Mesodermal cell (in vitro differentiated cells): ENCODE data around the gene SLC8A1.

Experiments used
- H3K27ac ChIP-seq: 2 replicates; pipeline ENCODE4 v1.7.0; 2013; ENCODE audit warnings: mild to moderate bottlenecking, low read depth, low read length, moderate library complexity; ENCODE audit not compliant: severe bottlenecking
- H3K36me3 ChIP-seq: 2 replicates; pipeline ENCODE4 v1.7.1; 2013; ENCODE audit warnings: mild to moderate bottlenecking, low read length, moderate library complexity; ENCODE audit not compliant: control insufficient read depth, insufficient read depth
- H3K4me1 ChIP-seq: one replicate; pipeline ENCODE4 v1.7.1; 2013; ENCODE audit warnings: mild to moderate bottlenecking, low read length; ENCODE audit not compliant: insufficient read depth, control insufficient read depth, poor library complexity, severe bottlenecking
- H3K4me3 ChIP-seq: 2 replicates; pipeline ENCODE4 v1.7.0; 2013; ENCODE audit warnings: low read length, control low read depth, mild to moderate bottlenecking; ENCODE audit not compliant: insufficient read depth, poor library complexity, severe bottlenecking; ENCODE audit errors: extremely low read depth
- H3K9me3 ChIP-seq: 2 replicates; pipeline ENCODE4 v1.7.1; 2013; ENCODE audit warnings: mild to moderate bottlenecking, low read length, moderate library complexity; ENCODE audit not compliant: control insufficient read depth
- WGBS, 2 experiments: methylation state at CpG; one replicate each; pipeline ENCODE4 v1.1.5; 2013; ENCODE audit warnings: missing lambda C conversion rate in 2 of 2; ENCODE audit not compliant: insufficient coverage in 2 of 2; 5-methylcytosine and 5-hydroxymethylcytosine counted together

Gene SLC8A1

GRCh38 chr2:40339026-40339425 is 112.9 kb downstream of the SLC8A1 start:
- Histone ChIP-seq H3K27ac (no peak overlapping the region), H3K4me3 (no peak overlapping the region), H3K9me3 (no peaks in the 10 kb centered on the region), H3K36me3 (no peaks in the 10 kb centered on the region), H3K4me1 (no peaks in the 10 kb centered on the region)
- WGBS, 2 experiments, result no CpG with 5 or more reads among the region's 3 CpGs

DNA sequence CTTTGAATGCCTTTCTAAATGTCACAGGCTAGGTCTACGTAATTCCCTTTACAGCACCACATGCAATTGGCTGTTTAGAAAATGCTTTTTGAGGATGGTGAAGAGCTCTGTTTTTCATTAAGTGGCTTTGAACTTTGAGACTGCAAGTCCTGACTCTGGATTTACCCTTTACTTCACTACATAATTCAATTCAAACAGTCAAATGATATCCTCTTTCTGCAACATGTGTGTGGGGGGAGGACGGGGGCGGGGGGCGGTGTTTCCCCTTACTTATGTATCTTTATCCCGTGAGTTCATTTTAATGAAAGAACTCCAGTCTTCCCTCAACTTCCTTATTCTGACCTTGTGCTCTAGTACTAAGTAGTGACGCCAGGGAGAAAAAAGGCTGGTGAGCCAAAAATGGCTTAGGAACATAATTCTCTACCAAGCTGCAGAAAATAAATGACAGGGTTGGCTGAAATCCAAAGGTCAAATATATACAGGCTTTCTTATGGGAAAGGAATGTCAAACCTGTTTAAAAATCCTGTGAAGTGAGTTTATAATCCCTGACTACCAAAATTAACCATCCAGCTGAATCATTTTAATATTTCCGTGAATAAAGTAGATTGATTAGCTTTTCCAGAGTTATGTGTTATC is 119.6 kb downstream of the SLC8A1 start:
- WGBS, 2 experiments, result 100% methylated on average over 1 of the region's 7 CpGs; no CpG with 5 or more reads in 1 of the 2 experiments
- Histone ChIP-seq H3K4me1 (no peaks in the 10 kb centered on the region), H3K9me3 (no peaks in the 10 kb centered on the region), H3K36me3 (no peaks in the 10 kb centered on the region), H3K4me3 (no peak overlapping the region), H3K27ac (no peak overlapping the region)

GRCh38 chr2:40330096-40330495 is 121.8 kb downstream of the SLC8A1 start:
- Histone ChIP-seq H3K4me1 (no peaks in the 10 kb centered on the region), H3K4me3 (no peak overlapping the region), H3K9me3 (no peaks in the 10 kb centered on the region), H3K27ac (no peak overlapping the region), H3K36me3 (no peaks in the 10 kb centered on the region)
- WGBS, 2 experiments, result no CpG with 5 or more reads among the region's 3 CpGs

DNA sequence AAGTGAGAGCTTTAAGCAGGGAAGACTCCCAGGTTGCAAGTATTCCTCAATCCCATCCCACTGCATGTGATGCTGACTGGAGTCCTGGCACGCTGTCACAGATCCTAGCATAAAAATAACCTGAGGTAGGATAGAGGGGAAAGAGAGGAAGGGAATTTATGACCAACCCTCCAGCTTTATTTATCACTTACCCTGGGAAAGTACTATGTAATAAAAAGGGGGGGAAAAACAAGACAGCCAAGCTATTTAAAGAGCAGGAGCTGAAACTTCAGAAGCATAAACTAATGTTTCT is 122.2 kb downstream of the SLC8A1 start:
- Histone ChIP-seq H3K4me3 (no peak overlapping the region), H3K9me3 (no peaks in the 10 kb centered on the region), H3K36me3 (no peaks in the 10 kb centered on the region), H3K4me1 (no peaks in the 10 kb centered on the region), H3K27ac (no peak overlapping the region)
- WGBS, 2 experiments, result no CpG with 5 or more reads among the region's 1 CpG

DNA sequence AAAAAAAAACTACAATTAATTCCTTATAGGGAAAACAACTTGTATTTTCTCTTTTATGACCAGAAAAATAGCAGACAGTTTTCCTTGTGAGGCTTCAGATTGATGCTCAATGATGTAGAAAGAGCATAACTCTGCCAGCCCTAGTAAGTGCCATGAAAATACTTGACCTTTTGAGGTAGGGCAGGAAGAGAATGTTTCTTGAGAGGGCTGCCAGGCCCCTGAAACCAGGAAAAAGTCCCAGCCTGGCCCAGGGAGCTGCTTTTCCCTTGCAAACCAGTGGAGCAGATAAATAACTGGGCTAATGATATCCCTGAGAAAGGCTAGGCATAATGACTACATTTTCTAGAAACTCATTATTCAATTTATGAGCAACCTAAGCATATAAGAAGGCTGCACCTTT is 126.8 kb downstream of the SLC8A1 start:
- no peaks in the 10 kb centered on the region for H3K36me3 ChIP-seq
- no peak overlapping the region for H3K4me3 ChIP-seq
- no peaks in the 10 kb centered on the region for H3K9me3 ChIP-seq
- no peaks in the 10 kb centered on the region for H3K4me1 ChIP-seq
- H3K27ac ChIP-seq, result no peak overlapping the region

DNA sequence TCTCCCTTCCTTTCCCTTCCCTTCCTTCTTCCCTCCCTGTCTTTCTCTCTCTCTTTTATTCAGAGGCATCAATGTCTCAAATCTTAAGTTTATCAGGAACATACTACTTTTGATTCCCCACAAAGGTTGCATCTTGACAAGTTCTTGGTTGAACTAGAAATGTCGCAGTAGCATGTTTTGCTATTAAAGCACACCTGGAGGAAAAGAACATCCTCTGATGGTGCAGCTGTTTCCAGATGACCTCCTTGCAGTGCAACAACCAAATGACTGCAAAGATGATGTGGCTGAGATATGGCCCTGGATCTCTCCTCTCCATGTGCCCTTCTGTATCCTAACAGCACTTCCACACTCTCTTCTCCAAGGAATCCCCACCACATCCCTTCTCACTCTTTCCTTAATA is 127.2 kb downstream of the SLC8A1 start:
- Histone ChIP-seq H3K36me3 (no peaks in the 10 kb centered on the region), H3K4me1 (no peaks in the 10 kb centered on the region), H3K9me3 (no peaks in the 10 kb centered on the region), H3K4me3 (no peak overlapping the region), H3K27ac (no peak overlapping the region)
- WGBS, 2 experiments, result 83 to 100% methylated on average over 1 of the region's 1 CpG

DNA sequence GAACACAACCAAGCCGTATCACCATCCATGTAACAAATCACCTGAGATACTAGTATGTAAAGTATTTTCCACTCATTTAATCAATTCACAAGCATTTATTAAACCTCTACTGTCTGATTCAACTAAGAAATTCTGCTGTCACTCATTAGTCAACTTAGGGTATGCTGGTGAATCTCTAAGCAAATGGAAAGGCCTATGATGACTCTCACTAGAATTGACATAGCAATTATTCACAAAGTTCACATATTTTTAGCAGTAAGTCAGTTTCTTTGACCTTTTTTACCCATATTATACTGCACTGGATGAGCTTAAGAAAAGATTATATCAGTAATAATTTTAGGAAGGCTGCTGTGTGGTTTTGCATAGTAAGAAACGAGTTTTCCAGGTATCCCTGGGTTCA is 130.1 kb downstream of the SLC8A1 start:
- Histone ChIP-seq H3K4me1 (no peaks in the 10 kb centered on the region), H3K9me3 (no peaks in the 10 kb centered on the region), H3K4me3 (no peak overlapping the region), H3K27ac (no peak overlapping the region), H3K36me3 (no peaks in the 10 kb centered on the region)
- no CpG with 5 or more reads among the region's 2 CpGs for WGBS, 2 experiments

DNA sequence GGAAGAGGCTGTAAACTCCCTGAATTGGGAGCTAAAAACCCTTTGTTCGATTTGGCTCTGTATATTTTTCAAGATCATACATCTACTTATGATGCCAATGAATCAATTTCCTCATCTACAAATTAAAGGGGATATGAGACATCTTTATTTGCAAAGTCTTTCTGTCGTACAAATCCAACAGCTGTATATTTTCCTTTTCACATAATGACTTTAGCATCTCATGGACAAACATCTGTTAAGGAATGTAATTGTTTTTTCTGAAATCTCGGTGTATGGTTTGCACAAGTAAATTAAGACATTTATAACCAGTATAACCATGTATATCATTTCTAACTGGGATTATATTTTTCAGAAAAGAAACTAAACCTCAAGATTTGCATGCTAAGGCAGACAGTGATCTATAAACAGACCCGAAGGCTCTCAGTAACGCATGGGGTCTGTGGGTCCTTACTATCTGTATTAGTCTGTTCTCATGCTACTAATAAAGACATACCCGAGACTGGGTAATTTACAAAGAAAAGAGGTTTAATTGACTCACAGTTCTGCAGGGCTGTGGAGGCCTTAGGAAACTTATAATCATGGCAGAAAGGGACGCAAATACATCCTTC is 130.8 kb downstream of the SLC8A1 start:
- Histone ChIP-seq H3K4me3 (no peak overlapping the region), H3K36me3 (no peaks in the 10 kb centered on the region), H3K27ac (no peak overlapping the region), H3K4me1 (no peaks in the 10 kb centered on the region), H3K9me3 (no peaks in the 10 kb centered on the region)
- 80 to 100% methylated on average over 1 to 3 of the region's 7 CpGs for WGBS, 2 experiments

DNA sequence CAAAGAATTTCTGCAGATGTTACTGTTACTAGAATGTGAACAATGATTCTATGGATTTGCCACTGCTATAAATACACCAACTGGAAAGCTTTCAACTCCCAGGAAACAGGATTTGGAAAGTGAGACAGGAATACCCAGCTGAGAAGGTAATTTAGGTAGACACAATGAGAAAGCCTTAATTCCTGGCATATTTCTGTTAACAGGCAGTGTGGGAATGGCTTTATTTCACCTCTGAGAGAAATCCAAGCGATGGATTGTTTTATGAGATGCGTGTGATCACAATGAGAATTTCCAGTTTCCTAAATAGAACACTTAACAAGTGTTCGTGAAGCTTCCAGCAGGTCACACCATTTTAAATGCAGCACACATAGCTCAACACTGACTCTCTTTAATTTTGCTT is 133.0 kb downstream of the SLC8A1 start:
- Histone ChIP-seq H3K36me3 (no peaks in the 10 kb centered on the region), H3K27ac (no peak overlapping the region), H3K4me3 (no peak overlapping the region), H3K4me1 (no peaks in the 10 kb centered on the region), H3K9me3 (no peaks in the 10 kb centered on the region)
- 0% methylated on average over 1 of the region's 3 CpGs for WGBS, 2 experiments

DNA sequence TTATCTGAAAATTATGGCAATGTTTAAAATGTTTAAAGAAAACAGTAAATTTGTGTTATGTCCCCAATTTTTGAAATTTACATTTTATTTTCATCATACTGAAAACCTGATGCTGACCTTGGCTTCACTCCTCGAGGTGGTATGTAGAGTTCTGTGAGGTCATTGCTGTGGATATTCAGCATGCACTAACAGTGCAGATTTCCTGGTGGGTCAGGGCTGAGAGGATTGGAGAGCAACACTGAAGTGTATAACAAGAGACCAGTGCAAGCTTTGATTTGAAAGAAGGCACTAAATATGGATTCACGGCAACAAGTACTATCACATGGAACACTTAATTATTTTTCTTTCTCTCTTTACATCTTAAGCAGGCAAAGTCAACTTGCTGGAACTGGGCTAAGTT is 134.1 kb downstream of the SLC8A1 start:
- no CpG with 5 or more reads among the region's 2 CpGs for WGBS, 2 experiments
- Histone ChIP-seq H3K4me3 (no peak overlapping the region), H3K36me3 (no peaks in the 10 kb centered on the region), H3K27ac (no peak overlapping the region), H3K9me3 (no peaks in the 10 kb centered on the region), H3K4me1 (no peaks in the 10 kb centered on the region)

DNA sequence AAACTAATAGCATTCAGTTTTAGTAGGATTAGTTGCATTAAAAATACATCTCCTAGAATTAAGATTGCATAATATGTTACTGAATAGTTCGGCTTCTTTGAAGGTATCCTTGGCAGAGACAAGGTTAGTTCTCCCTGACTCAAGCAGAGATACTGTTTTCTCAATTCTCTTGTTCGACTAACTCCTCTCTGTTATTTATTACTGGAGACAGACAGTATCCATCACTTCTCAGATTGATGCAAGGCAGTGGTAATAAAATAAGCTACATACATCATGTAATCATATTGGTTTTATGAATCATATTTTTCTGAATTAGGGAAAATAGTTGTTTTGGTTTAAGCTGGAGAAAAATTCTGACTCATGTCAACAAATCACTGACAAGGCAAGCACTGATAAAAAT is 134.8 kb downstream of the SLC8A1 start:
- Histone ChIP-seq H3K4me1 (no peaks in the 10 kb centered on the region), H3K4me3 (no peak overlapping the region), H3K9me3 (no peaks in the 10 kb centered on the region), H3K27ac (no peak overlapping the region), H3K36me3 (no peaks in the 10 kb centered on the region)
- no CpG with 5 or more reads among the region's 2 CpGs for WGBS, 2 experiments
